Measurements from ENCODE around the gene PCDHGB4.
"Not testable (repeated sequence)": the region's sequence is repeated elsewhere in the genome, so short reads cannot be mapped to it uniquely, and the experiment has no call there.

Gene PCDHGB4

DNA sequence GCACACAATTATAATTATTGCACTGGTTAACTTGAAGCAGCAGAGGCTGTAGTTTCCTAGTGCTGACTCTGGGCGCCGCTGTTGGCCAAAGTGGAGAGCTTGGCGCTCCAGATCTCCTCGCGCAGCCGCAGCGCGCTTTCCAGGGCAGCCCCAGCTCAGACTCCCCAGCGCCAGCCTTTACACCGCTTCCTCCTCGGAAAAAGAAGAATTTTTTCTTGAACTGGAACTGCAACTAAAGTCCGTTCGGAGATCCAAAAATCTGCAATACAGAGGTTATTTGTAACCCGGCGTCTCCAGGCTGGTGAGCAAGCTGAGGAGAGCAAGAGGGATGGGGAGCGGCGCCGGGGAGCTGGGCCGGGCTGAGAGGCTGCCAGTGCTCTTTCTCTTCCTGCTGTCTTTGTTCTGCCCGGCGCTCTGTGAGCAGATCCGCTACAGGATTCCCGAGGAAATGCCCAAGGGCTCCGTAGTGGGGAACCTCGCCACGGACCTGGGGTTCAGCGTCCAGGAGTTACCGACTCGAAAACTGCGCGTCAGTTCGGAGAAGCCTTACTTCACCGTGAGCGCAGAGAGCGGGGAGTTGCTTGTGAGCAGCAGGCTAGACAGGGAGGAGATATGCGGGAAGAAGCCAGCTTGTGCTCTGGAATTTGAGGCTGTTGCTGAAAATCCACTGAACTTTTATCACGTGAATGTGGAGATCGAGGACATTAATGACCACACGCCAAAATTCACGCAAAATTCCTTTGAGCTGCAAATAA is at the start of gene PCDHGB4:
Gene PCDHGB4, plus strand, starts transcription at position 142 of the 755 bp plus-strand sequence. Its CDS starts 187 bp downstream, at position 329.
- peak; percentile 42 for DNase-seq

DNA sequence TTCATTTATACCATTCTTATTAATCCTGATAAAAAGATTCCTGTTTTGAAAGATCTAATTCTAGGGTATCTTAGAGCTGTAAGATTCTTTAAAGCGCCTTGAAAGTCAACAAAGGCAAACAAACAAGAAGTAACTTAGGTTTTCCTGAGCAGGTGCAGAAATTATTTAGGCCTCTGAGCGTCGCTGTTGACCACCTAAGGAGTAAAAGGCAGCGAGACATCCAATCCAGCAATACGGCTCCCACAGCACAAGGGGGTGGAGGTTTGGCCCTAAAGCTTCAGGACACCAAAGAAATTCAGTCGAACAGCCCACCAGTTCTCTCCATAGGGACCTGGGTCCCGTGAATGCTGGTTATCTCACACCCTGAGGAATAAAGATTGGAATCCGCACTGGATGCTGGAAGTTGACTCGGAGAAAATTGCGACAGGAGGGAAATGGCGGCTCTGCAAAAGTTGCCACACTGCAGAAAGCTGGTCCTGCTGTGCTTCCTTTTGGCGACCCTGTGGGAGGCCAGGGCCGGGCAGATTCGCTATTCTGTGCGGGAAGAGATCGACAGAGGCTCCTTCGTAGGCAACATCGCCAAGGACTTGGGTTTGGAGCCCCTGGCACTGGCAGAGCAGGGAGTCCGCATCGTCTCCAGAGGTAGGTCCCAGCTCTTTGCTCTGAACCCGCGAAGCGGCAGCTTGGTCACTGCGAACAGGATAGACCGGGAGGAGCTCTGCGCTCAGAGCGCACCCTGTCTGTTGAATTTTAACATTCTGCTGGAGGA is 48.8 kb upstream of the PCDHGB4 start, which contains the start of gene PCDHGA2:
Gene PCDHGA2, plus strand, starts transcription at position 223 of the 769 bp plus-strand sequence.
- no peak for DNase-seq

DNA sequence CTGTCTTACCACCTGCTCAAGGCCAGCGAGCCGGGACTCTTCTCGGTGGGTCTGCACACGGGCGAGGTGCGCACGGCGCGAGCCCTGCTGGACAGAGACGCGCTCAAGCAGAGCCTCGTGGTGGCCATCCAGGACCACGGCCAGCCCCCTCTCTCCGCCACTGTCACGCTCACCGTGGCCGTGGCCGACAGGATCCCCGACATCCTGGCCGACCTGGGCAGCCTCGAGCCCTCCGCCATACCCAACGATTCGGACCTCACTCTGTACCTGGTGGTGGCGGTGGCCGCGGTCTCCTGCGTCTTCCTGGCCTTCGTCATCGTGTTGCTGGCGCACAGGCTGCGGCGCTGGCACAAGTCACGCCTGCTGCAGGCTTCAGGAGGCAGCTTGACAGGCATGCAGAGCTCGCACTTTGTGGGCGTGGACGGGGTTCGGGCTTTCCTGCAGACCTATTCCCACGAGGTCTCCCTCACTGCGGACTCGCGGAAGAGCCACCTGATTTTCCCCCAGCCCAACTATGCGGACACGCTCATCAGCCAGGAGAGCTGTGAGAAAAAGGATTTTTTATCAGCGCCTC is 46.6 kb upstream of the PCDHGB4 start:
- not testable (repeated sequence) for DNase-seq

DNA sequence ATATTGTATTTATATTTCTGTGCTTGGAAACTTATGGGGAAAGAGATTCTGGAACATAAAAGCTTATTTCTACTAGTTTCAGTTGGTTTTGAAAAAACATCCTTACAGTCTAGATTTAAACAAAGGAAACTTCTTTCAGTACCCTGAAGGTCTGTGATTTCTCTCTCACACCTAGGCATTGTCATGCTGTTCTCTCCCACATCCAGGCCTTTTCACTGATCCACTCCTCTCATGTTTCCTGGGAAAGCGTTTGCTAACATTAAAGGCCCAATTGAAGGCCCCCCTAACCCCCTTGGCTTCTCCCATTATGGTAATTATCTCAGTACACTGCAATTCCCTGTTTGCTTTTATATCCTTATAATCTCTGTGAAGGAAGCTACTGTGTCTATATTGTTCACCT is 44.7 kb upstream of the PCDHGB4 start:
- no peak for DNase-seq

DNA sequence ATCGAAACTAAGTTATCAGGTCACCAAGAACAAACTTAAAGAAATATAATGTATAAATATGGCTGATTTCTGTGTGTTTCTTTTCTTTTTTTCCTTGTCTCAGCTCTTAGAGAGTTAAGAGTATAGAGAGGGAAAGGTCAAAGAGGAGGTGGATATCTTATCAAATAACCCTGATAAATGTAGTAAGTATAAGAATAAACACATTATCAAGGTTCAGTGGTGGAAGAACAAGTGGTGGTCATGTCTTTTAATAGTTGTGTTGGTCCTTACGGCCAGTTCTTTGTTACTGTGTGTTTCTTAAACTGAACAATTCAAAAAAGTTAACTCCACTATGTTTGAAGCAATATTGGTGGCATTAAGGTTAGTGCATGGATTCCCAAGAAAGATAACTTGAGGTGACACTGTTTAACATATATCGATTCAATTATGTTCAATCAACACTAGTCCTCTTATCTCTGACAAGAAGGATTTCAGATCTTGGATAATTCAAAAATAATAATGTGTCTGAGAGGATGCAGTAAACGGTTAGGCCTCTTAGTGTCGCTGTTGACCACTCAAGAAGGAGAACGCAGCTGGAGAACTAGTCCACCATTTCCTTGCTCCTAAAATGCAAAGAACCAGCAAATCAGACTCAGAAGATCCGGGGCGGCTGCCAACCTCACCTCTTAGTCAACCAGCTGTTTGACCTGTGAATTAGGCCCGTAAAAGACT is 44.1 kb upstream of the PCDHGB4 start, which contains the start of gene PCDHGA3:
Gene PCDHGA3, plus strand, starts transcription at position 588 of the 711 bp plus-strand sequence. CDS start 205 bp downstream, outside the sequence.
- DNase-seq = no peak

DNA sequence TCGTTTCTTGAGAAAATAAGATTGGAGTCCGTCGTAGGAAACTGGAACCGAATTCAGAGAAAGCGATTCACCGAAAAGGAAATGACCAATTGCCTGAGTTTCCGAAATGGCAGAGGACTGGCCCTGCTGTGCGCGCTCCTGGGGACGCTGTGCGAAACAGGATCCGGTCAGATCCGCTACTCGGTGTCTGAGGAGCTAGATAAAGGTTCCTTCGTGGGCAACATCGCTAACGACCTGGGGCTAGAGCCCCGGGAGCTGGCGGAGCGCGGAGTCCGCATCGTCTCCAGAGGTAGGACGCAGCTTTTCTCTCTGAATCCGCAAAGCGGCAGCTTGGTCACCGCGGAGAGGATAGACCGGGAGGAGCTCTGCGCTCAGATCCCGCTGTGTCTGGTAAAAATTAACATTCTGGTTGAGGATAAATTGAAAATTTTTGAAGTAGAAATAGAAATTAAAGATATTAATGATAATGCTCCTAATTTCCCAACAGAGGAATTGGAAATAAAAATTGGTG is 43.5 kb upstream of the PCDHGB4 start:
- no peak for DNase-seq

DNA sequence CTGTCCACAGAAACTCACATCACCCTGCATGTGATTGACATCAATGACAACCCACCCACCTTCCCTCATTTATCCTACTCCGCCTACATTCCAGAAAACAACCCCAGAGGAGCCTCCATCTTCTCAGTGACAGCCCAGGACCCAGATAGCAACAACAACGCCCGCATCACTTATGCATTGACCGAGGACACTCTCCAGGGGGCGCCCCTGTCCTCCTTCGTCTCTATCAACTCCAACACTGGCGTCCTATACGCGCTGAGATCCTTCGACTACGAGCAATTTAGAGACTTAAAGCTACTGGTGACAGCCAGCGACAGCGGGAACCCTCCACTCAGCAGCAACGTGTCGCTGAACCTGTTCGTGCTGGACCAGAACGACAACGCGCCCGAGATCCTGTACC is 42.2 kb upstream of the PCDHGB4 start:
- DNase-seq = no peak

DNA sequence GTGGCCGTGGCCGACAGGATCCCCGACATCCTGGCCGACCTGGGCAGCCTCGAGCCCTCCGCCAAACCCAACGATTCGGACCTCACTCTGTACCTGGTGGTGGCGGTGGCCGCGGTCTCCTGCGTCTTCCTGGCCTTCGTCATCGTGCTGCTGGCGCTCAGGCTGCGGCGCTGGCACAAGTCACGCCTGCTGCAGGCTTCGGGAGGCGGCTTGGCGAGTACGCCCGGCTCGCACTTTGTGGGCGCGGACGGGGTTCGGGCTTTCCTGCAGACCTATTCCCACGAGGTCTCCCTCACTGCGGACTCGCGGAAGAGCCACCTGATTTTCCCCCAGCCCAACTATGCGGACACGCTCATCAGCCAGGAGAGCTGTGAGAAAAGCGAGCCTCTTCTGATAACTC is 41.5 kb upstream of the PCDHGB4 start:
- DNase-seq = not testable (repeated sequence)

DNA sequence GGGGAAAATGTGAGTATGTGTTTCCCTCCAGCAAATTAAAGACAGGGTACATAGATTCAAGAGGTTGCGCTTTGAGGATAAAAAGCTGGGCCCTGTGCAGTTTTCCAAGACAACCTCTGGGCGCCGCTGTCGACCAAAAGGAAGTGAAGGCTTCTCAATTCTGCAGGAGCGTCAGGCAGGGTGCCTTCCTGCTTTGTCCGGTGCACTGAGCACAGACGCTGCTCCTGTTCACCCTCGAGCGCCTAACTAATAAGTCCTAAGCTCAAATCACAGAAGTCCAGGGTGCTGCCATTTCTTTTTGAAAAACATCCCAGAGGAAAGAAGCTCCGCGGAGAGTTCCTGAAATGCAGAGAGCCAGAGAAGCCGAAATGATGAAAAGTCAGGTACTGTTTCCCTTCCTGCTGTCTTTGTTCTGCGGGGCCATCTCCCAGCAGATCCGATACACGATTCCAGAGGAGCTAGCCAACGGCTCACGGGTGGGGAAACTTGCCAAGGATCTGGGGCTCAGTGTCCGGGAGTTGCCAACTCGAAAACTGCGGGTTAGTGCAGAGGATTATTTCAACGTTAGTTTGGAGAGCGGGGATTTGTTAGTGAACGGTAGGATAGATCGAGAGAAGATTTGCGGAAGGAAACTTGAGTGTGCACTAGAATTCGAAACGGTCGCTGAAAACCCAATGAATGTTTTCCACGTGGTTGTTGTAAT is 37.4 kb upstream of the PCDHGB4 start, which contains the start of gene PCDHGB1:
Gene PCDHGB1, plus strand, starts transcription at position 183 of the 703 bp plus-strand sequence. Its CDS starts 162 bp downstream, at position 345.
- DNase-seq = peak; percentile 44

DNA sequence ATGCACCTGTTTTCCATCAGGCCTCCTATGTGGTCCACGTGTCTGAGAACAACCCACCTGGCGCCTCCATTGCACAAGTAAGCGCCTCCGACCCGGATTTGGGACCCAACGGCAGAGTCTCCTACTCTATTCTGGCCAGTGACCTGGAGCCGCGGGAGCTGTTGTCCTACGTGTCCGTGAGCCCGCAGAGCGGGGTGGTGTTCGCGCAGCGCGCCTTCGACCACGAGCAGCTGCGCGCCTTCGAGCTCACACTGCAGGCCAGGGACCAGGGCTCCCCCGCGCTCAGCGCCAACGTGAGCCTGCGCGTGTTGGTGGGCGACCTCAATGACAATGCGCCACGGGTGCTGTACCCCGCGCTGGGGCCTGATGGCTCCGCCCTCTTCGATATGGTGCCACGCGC is 35.9 kb upstream of the PCDHGB4 start:
- DNase-seq = no peak

DNA sequence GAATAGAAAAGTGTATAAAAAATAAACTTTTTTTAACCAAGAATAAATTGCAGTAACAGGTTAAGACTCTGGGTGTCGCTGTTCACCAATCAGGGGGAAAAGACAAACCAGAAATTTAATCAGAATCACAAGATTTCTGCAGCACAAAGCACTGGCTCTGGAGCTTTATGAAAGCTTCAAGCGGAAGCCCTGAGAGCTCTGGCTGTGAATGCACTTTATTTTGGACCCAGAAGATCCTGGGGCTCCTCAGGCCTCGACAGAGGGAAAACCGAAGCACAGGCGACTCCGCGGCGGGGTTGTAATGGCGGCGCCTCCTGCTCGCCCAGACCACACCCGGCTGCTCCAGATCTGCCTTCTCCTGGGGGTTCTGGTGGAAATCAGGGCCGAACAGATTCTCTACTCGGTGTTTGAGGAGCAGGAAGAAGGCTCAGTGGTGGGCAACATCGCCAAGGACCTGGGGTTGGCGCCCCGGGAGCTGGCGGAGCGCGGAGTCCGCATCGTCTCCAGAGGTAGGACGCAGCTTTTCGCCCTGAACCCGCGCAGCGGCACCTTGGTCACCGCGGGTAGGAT is 32.5 kb upstream of the PCDHGB4 start, which contains the start of gene PCDHGA4:
Gene PCDHGA4, plus strand, starts transcription at position 122 of the 570 bp plus-strand sequence. Its CDS starts 87 bp downstream, at position 209.
- DNase-seq = peak; percentile 24

DNA sequence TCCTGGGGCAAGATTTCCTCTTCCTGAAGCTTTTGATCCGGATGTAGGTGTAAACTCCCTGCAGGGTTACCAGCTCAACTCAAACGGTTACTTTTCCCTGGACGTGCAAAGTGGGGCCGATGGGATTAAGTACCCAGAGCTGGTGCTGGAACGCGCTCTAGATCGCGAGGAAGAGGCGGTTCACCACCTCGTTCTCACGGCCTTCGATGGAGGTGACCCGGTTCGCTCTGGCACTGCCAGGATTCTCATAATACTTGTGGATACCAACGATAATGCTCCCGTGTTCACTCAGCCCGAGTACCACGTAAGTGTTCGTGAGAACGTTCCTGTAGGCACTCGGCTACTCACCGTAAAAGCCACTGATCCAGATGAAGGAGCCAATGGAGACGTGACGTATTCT is 31.9 kb upstream of the PCDHGB4 start:
- no peak for DNase-seq

DNA sequence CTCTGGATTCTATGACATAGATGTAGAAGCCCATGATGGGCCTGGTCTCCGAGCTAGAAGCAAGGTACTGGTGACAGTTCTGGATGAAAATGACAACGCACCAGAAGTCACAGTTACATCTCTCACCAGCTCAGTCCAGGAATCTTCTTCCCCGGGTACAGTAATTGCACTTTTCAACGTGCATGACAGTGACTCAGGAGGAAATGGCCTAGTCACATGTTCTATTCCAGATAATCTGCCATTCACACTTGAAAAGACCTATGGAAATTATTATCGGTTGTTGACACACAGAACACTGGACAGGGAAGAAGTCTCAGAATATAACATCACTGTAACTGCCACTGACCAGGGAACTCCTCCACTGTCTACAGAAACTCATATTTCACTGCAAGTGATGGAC is 31.4 kb upstream of the PCDHGB4 start:
- DNase-seq = no peak

DNA sequence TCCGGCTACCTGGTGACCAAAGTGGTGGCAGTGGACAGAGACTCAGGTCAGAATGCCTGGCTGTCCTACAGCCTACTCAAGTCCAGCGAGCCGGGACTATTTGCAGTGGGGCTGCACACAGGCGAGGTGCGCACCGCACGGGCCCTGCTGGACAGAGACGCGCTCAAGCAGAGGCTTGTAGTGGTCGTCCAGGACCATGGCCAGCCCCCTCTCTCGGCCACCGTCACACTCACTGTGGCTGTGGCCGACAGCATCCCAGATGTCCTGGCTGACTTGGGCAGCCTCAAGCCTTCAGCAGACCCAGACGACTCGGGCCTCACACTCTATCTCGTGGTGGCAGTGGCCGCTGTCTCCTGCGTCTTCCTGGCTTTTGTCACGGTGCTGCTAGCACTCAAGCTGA is 30.5 kb upstream of the PCDHGB4 start:
- no peak for DNase-seq

DNA sequence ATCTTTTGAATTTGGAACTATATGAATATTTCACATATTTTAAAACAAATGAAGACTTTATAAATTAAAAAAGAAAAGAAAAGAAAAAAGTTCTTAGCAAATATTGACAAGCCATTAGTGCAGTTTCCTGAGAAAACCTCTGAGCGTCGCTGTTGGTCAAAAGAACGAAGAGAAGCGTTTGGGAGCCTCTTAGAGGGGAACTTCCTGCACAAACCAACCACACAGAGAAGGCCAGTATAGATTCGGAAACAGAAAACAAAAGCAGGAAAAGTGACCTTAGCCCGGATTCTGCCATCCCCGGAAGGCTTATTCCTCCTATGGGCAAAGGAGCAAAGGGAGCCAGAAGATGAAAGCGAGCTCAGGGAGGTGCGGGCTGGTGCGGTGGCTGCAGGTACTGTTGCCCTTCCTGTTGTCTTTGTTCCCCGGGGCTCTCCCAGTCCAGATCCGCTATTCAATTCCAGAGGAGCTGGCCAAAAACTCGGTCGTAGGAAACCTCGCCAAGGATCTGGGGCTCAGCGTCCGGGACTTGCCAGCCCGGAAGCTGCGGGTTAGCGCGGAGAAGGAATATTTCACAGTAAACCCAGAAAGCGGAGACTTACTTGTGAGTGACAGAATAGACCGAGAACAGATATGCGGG is 27.6 kb upstream of the PCDHGB4 start, which contains the start of gene PCDHGB2:
Gene PCDHGB2, plus strand, starts transcription at position 205 of the 637 bp plus-strand sequence. Its CDS starts 142 bp downstream, at position 347.
- peak; percentile 48 for DNase-seq

DNA sequence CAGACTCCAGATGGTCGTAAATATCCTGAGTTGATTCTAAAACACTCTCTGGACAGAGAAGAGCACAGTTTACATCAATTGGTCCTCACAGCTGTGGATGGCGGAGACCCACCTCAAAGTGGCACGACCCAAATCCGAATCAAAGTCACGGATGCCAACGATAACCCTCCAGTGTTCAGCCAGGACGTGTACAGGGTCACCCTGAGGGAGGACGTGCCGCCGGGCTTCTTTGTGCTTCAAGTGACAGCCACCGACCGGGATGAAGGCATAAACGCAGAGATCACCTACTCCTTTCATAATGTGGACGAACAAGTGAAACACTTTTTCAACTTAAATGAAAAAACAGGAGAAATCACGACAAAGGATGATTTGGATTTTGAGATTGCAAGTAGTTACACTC is 26.8 kb upstream of the PCDHGB4 start:
- no peak for DNase-seq

DNA sequence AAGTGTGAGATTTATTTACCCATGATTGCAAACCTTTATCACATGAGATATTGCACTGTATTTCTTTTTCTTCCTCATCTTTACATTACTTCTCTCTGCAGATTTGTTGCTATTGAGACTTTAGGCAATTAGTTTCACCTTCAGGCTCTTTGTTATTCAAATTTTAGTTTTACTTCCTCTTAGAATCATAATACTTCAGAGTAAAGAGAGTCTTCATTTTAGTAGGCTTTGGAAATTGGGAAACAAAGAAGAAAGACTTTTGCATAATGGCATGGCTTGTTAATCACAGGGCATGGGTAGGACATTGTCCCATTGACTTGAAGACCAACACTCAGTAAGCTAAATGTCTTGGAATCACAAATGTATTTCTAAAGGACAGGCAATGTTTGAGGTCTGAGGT is 24.8 kb upstream of the PCDHGB4 start:
- no peak for DNase-seq

DNA sequence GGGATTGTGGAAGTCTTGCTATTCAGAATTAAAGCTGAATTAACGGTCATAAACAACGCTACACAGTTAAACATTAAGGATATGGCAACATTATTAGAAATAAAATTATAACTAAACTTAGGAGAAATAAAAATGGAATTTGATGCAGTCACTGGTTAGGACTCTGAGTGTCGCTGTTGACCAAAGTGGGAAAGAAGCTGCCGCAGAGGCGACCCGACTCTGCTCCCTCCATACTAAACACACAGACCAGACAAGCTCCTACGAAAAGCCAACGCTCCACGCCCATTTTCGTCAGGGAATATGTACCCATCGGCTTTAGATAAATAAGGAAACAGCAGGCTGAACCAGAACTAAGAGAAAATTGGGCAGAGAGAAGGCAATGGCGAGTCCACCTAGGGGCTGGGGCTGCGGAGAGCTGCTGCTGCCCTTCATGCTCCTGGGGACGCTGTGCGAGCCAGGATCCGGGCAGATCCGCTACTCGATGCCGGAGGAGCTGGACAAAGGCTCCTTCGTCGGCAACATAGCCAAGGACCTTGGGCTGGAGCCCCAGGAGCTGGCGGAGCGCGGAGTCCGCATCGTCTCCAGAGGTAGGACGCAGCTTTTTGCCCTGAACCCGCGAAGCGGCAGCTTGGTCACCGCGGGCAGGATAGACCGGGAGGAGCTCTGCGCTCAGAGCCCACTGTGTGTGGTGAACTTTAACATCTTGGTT is 23.4 kb upstream of the PCDHGB4 start, which contains the start of gene PCDHGA5:
Gene PCDHGA5, plus strand, starts transcription at position 211 of the 709 bp plus-strand sequence. Its CDS starts 169 bp downstream, at position 380.
- no peak for DNase-seq

DNA sequence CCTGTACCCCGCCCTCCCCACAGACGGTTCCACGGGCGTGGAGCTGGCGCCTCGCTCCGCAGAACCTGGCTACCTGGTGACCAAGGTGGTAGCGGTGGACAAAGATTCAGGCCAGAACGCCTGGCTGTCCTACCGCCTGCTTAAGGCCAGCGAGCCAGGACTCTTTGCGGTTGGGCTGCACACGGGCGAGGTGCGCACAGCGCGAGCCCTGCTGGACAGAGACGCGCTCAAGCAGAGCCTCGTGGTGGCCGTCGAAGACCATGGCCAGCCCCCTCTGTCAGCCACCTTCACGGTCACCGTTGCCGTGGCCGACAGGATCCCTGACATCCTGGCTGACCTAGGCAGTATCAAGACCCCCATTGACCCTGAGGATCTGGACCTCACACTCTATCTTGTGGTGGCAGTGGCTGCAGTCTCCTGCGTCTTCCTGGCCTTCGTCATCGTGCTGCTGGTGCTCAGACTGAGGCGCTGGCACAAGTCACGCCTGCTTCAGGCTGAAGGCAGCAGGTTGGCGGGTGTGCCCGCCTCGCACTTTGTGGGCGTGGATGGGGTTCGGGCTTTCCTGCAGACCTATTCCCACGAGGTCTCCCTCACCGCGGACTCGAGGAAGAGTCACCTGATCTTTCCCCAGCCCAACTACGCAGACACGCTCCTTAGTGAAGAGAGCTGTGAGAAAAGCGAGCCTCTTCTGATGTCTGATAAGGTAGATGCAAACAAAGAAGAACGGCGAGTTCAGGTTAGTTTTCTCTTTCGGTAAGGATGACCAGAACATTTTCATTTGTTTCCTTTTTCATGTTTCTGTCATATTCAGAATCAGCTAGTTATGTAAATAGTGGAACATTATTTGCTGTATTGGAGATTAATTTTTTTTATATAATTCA is 21.2 kb upstream of the PCDHGB4 start:
- no peak for DNase-seq

Data from CD4-positive, alpha-beta T cell treated with Interleukin-10 for 1 hour (primary cell).